ENCODE measurements around the gene TEK. TPM values are rescaled to one million over a fixed set of nuclear protein-coding genes. Genes with fewer than 3 reads are reported as not detected.

TEK gene
- polyA plus RNA-seq, 2 of the 4 experiments (the other 2 are of a cell fraction): 0.04 TPM; not detected in 1

GRCh38 chr9:27193886-27194285, 84.9 kb downstream of the TEK start:
- Histone ChIP-seq H3K4me1 (0 out of 3 replicates have a peak, but pooled peaks cover 2% of the 10 kb centered on the region), H3K4me2 (peak overlapping the region; percentile 19; the same call in 1 of the 3 replicates), H3K27ac (no peak overlapping the region; a peak in 1 of 6 replicates), H3K4me3 (no peak overlapping the region), H3K9me3 (no peaks in the 10 kb centered on the region)
- WGBS (ENCODE audit: missing lambda C conversion rate): 62% methylated on average over 1 of the region's 1 CpG
- no peak for FAIRE-seq
- TF ChIP-seq MAX (IDR thresholded peaks at IDR 0.05): no peak
- TF ChIP-seq NPAS2 (CRISPR knock-in tag; IDR thresholded peaks at IDR 0.05; ENCODE audit: borderline replicate concordance): no peak
- TF ChIP-seq NR3C1 (IDR thresholded peaks at IDR 0.05): no peak
- no peak for TF ChIP-seq ZFP36 (IDR thresholded peaks at IDR 0.05; ENCODE audit: borderline replicate concordance, partially characterized antibody)
- no peak for TF ChIP-seq HDAC2 (IDR thresholded peaks at IDR 0.05)
- no peak for TF ChIP-seq FOSL2 (IDR thresholded peaks at IDR 0.05)
- TF ChIP-seq FOSL2 (CRISPR knock-in tag; IDR thresholded peaks at IDR 0.05): peak; percentile 28; the same call in 1 of the 2 replicates
- TF ChIP-seq HEYL (CRISPR knock-in tag; IDR thresholded peaks at IDR 0.05): no peak
- no peak for TF ChIP-seq RNF2 (IDR thresholded peaks at IDR 0.05; ENCODE audit: borderline replicate concordance, low read depth)
- no peak for DNase-seq (ENCODE audit: low read depth in 1 of 2, low spot score in 1 of 2)
- ATAC-seq: no peak
- ChIA-PET CTCF (no interaction called here), POLR2A (no interaction called here)

GRCh38 chr9:27194401-27195091, 85.5 kb downstream of the TEK start:
- 0 out of 3 replicates have a peak, but pooled peaks cover 2% of the 10 kb centered on the region for H3K4me1 ChIP-seq
- FAIRE-seq: no peak
- TF ChIP-seq MAX (IDR thresholded peaks at IDR 0.05) (no peak), MYC (IDR thresholded peaks at IDR 0.05; ENCODE audit: borderline replicate concordance, low read length) (no peak)
- H3K4me2 ChIP-seq: peak overlapping the region; percentile 19; the same call in 1 of the 3 replicates
- ChIA-PET POLR2A (no interaction called here), CTCF (no interaction called here)
- H3K27ac ChIP-seq: no peak overlapping the region; a peak in 1 of 6 replicates
- ATAC-seq: peak; percentile 53 to 78; a peak in 4 of 6 replicates
- WGBS (ENCODE audit: missing lambda C conversion rate): 48% methylated on average over 5 of the region's 5 CpGs
- no peak overlapping the region for H3K4me3 ChIP-seq
- H3K9me3 ChIP-seq: no peaks in the 10 kb centered on the region
- peak; percentile 5 to 9 for DNase-seq (ENCODE audit: low read depth in 1 of 2, low spot score in 1 of 2)

DNA sequence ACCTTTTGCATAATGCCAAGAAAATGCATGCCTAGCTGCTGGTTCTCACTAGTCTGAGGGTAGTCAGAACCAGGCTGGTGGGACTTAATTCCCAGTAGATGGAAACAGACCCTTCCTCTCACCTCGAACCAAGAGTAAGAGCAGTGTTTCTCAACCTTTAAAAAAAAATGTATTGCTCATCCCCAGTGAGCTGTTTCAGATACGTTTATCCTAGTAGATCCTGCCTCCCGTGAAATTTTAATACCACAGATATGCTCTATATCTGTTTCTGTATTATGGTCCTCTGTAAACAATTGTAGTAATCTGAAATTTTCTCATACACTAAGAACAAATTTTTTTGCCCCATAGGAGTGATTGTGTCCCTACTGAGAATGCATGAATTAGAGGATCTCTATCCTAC, 86.2 kb downstream of the TEK start:
- DNase-seq (ENCODE audit: low read depth in 1 of 2, low spot score in 1 of 2) (no peak), FAIRE-seq (no peak), ATAC-seq (no peak)
- Histone ChIP-seq H3K9me3 (no peaks in the 10 kb centered on the region), H3K4me1 (0 out of 3 replicates have a peak, but pooled peaks cover 2% of the 10 kb centered on the region), H3K4me3 (no peak overlapping the region), H3K4me2 (no peak overlapping the region), H3K27ac (no peak overlapping the region)
- 46% methylated on average over 3 of the region's 3 CpGs for WGBS (ENCODE audit: missing lambda C conversion rate)
- ChIA-PET POLR2A (no interaction called here), CTCF (no interaction called here)
- TF ChIP-seq TFCP2L1 (CRISPR knock-in tag; IDR thresholded peaks at IDR 0.05) (no peak), FOSL2 (IDR thresholded peaks at IDR 0.05) (no peak), FOSL2 (CRISPR knock-in tag; IDR thresholded peaks at IDR 0.05) (no peak), MAX (IDR thresholded peaks at IDR 0.05) (no peak), RAD21 (conservative IDR thresholded peaks at IDR 0.05 in 1 of 2, IDR thresholded peaks at IDR 0.05 in 1 of 2) (no peak), FOSB (CRISPR knock-in tag; IDR thresholded peaks at IDR 0.05) (no peak), HMGXB4 (CRISPR knock-in tag; IDR thresholded peaks at IDR 0.05; ENCODE audit: borderline replicate concordance) (no peak), JUN (IDR thresholded peaks at IDR 0.05) (no peak), HOXB13 (CRISPR knock-in tag; IDR thresholded peaks at IDR 0.05; ENCODE audit: low read depth) (no peak), REST (IDR thresholded peaks at IDR 0.05) (no peak), CHD2 (IDR thresholded peaks at IDR 0.05; ENCODE audit: low read length, partially characterized antibody) (no peak), RCOR1 (IDR thresholded peaks at IDR 0.05; ENCODE audit: low read depth, low read length) (no peak), CBX2 (IDR thresholded peaks at IDR 0.05; ENCODE audit: borderline replicate concordance, low read depth) (no peak), JUNB (IDR thresholded peaks at IDR 0.05) (no peak), HOXA7 (CRISPR knock-in tag; IDR thresholded peaks at IDR 0.05) (no peak)
- TF ChIP-seq, protein P1, sequence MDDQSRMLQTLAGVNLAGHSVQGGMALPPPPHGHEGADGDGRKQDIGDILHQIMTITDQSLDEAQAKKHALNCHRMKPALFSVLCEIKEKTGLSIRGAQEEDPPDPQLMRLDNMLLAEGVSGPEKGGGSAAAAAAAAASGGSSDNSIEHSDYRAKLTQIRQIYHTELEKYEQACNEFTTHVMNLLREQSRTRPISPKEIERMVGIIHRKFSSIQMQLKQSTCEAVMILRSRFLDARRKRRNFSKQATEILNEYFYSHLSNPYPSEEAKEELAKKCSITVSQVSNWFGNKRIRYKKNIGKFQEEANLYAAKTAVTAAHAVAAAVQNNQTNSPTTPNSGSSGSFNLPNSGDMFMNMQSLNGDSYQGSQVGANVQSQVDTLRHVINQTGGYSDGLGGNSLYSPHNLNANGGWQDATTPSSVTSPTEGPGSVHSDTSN (IDR thresholded peaks at IDR 0.05): no peak
